Stimulated activated CD8-positive, alpha-beta memory T cell treated with anti-CD3 and anti-CD28 coated beads, Interleukin-12 subunit alpha, Interleukin-12 subunit beta, amount 100 ng/mL, for 24 hours (primary cell): ENCODE results near the gene TAS2R60.
"Not testable (repeated sequence)": the region's sequence is repeated elsewhere in the genome, so short reads cannot be mapped to it uniquely, and the experiment has no call there.

Source experiments
- DNase-seq: peaks from one replicate; pipeline ENCODE4 v3.0.0-alpha.2; 2020; ENCODE audit errors: extremely low read depth

Gene TAS2R60

GRCh38 chr7:143411976-143412708, 31.1 kb upstream of the TAS2R60 start:
- DNase-seq: no peak

DNA sequence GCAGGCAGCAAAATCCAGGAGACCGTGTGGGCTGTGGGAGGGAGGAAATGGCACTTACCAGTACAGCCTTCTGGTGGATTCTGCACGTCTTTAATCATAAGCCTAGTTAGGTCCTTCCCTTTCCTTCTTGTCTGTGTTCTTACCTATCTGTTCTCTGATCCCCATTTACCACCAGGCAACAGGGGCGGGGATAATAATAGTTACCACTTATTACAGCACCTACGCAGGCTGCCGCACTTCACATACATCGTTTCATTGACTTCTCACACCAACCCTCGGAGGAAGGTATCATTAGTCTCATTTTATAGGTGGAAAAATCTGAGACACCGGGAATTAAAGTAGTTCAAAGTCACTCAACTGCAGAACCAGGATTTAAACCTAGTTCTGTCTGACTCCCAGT, 30.1 kb upstream of the TAS2R60 start:
- DNase-seq: no peak

GRCh38 chr7:143415209-143415608, 28.0 kb upstream of the TAS2R60 start:
- not testable (repeated sequence) for DNase-seq

DNA sequence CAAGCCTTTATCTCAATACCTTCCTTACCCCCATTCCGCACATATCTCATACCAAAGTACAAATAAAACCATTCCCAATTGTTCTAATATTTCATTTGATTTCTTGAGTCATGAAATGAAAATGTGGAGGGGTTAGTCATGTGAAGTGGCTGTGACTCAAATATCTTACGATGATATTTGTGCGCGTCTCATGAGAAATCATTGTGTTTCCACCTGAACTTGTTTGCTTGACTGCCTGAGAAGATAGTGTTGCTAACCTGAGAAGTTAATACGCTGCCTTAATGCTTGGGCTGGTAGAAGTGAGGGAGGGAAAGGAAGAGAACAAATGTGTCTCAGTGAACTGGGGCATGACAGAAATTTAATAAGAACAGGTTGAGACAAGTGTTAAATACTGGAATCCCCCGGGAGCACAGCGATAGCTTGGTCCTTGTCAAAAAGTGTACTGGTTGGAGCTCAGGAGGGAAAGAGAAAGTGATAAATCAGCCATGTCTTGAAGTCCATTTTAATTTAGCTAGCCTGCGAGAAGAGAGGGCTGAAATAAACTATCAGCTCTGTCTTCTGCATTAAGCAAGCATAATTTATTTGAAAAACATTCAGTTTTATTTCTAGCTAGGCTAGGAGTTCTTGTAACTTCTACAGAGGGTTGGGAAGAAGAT, 27.4 kb upstream of the TAS2R60 start:
- DNase-seq: no peak

DNA sequence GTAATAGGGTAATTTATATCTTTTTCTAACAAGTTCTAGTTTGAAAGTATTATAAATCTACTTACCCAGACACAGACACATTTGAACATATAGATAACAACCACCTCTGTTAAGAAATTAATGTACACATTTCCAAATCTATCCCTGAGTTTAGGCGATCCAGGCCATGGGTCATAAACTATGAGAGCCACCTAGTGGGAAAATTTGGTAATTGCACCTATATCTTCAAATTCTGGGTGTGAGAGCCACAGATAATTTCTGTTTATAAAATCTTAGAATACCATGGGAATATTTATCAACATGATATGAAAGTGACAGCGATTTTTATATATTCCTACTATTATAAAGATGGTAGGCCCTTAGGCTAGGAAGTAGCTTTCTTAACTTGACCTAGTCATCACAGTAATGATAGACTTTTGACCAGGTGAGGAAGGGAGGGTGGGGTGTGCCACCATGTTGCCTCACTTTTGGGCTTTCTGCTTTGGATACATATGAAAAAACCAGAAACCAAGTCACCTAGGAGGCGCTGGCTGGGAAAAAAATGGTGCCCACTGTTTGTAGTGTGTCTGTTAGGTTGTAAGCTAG, 26.6 kb upstream of the TAS2R60 start:
- no peak for DNase-seq

DNA sequence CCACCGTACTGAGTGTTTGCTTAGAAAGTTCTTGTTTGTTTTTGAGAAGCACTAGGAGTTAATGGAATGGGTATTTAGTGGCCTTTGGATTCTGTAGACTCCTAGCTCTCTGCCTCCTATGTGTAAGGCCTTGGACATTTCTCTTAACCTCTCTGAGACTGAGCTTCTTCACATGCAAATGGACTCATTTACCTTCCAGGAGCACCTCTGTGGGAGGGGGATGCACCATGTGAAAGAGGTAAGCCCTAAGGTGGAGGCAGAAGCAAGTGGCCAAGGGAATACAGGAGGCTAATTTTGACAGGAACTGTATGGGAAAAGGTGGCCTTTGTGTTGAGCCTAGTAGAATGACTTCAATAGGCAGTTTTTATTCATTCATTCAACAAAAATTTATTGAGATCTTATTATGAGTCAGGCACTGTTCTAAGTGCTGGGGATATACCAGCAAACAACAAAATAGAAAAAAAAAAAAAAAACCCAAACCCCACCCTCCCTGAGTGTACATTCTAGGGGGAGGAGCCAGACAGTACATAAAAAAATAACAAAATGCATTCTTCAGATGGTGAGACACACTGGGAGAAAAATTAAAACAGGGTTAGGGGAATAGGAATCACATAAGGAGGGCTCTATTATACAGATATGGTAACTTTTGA, 25.4 kb upstream of the TAS2R60 start:
- DNase-seq: no peak

DNA sequence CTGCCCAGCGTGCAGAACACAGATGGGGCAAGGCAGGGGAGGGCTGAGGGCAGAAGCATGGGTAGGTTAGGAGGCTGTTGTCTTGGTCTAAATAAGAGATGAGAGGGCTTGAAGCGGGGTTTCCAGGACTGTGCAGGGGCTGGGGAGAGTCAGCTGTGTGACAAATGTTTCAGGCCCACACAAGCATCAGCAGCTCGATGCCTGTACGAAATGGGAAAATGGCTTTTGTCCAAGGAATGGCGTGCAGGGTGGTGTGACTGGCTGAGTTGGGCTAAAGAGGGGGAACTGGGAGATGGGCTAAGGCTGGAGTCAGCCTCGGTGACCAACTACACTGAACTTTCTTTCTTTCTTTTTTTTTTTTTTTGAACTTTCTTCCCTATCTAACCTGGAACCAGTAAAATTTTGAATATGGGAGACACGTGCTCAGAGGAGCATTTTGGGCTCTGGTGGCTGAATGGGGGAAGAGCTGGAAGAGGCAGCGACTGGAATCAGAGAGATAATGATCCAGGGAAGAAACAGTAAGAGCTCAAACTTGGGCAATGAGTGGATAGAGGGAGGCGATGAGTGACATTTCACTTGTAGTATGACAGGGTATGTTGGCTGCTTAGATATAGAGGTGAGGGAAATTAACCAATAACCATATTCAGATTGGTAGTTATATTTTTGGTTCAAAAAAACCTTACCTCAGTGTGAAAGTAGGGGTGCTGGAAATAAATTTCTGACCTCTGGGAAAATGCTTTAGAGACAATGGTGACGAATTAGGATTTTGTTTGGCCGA, 24.4 kb upstream of the TAS2R60 start:
- DNase-seq: no peak

DNA sequence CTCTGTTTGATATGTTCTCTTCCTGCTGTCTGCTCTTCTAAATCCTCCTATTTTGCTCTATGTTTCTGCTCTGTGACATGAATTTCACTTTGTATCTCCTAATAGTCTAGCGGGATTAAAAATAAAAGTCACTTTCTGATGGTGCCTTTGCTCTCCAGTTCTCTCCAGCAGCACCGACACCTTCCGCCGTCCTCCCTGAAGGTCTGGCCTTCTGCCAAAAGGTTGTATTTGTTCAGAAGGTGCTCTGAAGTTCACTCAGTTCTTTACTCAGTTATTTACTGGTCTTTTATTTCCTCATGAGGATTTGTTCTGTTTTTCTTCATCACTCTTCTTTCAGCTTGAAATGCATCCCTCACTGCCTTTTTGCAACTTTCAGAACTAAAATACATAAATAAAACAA, 23.4 kb upstream of the TAS2R60 start:
- DNase-seq: no peak

GRCh38 chr7:143420624-143421023, 22.6 kb upstream of the TAS2R60 start:
- DNase-seq: not testable (repeated sequence)

DNA sequence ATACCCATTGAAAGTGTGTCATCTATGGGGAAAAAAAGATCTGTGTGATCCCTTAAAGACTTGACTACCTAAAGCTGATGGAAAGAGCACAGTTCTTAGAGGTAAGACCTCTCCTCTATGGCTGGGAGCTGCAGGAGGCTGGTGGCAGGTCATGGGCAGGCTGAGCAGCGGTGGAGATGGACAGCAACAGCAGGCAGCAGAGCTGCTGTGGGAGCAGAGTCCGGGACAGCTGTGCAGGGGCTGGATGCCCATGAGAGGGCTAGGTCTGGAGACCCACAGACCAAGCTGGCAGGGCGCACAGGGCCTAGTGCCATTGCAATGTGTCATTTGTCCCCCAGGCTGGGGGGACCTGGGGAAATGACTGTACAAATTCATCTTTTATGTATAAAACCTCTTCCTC, 21.2 kb upstream of the TAS2R60 start:
- DNase-seq: no peak

DNA sequence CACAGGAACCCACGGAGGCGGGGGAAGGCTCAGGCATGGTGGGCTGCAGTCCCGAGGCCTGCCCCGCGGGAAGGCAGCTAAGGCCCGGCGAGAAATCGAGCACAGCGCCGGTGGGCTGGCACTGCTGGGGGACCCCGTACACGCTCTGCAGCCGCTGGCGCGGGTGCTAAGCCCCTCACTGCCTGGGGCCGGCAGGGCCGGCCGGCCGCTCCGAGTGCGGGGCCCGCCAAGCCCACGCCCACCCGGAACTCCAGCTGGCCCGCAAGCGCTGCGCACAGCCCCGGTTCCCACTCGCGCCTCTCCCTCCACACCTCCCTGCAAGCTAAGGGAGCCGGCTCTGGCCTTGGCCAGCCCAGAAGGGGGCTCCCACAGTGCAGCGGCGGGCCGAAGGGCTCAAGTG, 18.8 kb upstream of the TAS2R60 start:
- DNase-seq: not testable (repeated sequence)

DNA sequence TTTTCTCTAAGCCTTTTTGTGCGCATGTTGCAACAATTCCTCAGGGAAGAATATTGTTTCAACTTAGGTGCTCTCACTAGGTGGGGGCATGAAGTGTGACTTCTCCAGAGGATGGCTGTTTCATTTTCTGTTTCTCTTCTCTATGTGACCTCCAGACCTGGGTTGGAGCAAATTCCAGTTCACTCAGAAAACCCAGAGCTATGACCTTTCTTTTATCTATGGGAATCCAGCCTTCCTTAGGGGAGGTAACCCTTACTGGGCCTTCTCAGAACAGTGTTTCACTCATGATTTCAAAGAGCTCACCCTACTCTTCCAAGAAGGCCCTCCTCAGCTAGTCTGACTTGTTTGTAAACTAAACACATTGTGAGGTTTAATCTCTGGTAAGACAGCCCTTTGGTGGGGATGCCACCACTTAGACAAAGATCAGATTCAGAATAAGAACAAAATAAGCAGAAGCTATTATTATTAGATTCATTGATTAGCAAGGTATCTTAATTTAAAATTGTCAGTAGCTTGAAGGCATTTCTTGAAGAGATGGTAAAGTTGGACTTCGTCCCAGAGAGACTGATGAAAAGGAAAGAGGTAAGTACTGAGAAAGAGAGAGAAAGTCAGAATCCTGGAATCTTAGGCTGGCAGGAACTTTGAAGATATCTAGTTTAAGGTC, 16.6 kb upstream of the TAS2R60 start:
- no peak for DNase-seq

- DNase-seq: no peak
Observed at GRCh38 chr7:143429770-143430698, 13.2 kb upstream of the TAS2R60 start.

DNA sequence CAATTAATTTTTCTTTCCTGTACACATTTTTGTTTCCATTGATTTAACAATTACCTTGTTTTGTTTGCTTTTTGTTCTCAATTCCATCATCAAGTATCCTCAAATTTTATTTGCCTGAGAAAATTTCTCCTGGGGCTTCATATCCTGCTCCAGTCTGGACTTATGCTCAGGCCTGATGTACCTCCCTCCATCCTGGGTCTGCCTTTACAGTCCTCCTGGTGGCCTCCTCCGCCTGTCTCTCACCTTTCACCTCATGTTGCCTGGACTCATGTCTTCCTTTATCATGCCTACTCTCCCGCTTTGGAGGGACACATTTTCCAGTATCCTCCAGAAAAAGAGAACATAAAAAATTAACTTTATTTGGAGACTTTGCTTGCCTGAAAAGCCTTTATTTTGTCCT, 12.1 kb upstream of the TAS2R60 start:
- no peak for DNase-seq

DNA sequence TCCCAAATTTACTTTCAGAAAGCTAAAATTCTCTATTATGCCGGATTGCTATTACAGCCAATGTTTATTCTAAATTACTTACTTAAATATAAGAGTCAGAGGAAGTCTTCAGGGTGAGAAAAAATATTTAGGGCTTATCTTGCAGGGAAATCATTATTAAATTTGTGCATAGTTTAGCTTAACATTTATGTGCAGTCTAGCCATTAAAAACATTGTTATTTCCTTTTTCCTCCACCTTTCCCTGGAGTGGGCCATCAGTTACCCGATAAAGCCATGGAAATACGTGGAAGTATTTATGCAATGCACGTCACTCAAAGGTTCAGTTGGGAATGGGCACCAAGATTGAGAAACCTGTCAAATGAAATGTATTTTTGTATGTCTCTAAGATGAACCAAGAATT, 9.5 kb upstream of the TAS2R60 start:
- no peak for DNase-seq

DNA sequence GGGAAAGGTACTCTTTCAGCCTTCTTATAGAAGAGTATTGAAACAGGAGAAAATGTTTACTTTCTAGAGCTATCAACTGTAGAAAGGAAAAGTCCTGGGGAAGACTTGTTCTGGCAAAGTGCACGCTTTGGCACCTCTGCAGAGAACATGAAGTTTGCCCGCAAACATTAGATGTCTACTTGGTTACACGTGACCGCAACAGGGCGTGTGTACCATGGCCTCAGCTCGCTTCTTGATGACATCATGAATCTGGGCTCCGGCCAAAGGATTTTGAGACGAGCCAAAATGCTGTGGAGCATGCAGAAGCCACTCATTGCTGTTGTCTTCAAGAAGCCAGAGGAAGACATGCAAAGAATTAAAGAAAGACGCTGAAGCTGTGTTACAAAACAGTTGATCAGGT, 8.6 kb upstream of the TAS2R60 start:
- no peak for DNase-seq

GRCh38 chr7:143435266-143435665, 8.0 kb upstream of the TAS2R60 start:
- DNase-seq: no peak

GRCh38 chr7:143436325-143436946, 6.8 kb upstream of the TAS2R60 start:
- no peak for DNase-seq

- no peak for DNase-seq
Observed at GRCh38 chr7:143437578-143437977, 5.7 kb upstream of the TAS2R60 start.

GRCh38 chr7:143439866-143440265, 3.4 kb upstream of the TAS2R60 start:
- DNase-seq: no peak
